Measurements from ENCODE around the gene TMEM220.
"Not testable (repeated sequence)": the region's sequence is repeated elsewhere in the genome, so short reads cannot be mapped to it uniquely, and the experiment has no call there.

The TMEM220 gene

GRCh38 chr17:10754861-10755591, 25.2 kb upstream of the TMEM220 start:
- DNase-seq = no peak

- DNase-seq = no peak
These were observed 24.3 kb upstream of the TMEM220 start for GRCh38 chr17:10754109-10754508.

GRCh38 chr17:10752696-10753095, 22.9 kb upstream of the TMEM220 start:
- no peak for DNase-seq

- no peak for DNase-seq
These were observed 21.7 kb upstream of the TMEM220 start for GRCh38 chr17:10751563-10751962.

- DNase-seq = no peak
These were observed 20.4 kb upstream of the TMEM220 start for GRCh38 chr17:10750210-10750609.

GRCh38 chr17:10748531-10749181, 18.8 kb upstream of the TMEM220 start:
- no peak for DNase-seq

GRCh38 chr17:10745231-10745630, 15.4 kb upstream of the TMEM220 start:
- DNase-seq = no peak

DNA sequence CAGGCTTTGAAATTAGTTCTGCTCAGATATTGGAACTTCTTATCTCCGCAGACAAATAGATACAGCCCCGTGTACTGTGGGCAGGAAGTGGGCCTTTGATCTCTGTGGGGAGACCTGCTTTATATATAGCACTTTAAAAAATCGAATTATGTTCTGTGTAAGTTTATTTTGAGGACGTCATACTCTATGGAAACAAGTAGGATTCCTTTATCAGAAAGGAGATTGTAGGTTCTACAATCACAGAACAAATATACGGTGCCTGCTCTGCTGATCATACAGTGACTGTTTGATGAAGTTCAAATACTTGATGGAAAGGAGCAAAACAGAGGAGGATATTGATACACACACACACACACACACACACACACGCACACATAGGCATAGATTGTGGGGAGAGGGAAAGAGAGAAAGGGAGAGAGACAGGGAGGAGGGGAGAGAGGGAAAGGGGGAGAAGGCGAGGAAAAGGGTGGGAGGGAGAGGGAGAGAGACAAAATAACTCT, 14.7 kb upstream of the TMEM220 start:
- DNase-seq = no peak

- DNase-seq = no peak
These were observed 13.6 kb upstream of the TMEM220 start for GRCh38 chr17:10743316-10744009.

- no peak for DNase-seq
These were observed 12.6 kb upstream of the TMEM220 start for GRCh38 chr17:10742431-10742830.

DNA sequence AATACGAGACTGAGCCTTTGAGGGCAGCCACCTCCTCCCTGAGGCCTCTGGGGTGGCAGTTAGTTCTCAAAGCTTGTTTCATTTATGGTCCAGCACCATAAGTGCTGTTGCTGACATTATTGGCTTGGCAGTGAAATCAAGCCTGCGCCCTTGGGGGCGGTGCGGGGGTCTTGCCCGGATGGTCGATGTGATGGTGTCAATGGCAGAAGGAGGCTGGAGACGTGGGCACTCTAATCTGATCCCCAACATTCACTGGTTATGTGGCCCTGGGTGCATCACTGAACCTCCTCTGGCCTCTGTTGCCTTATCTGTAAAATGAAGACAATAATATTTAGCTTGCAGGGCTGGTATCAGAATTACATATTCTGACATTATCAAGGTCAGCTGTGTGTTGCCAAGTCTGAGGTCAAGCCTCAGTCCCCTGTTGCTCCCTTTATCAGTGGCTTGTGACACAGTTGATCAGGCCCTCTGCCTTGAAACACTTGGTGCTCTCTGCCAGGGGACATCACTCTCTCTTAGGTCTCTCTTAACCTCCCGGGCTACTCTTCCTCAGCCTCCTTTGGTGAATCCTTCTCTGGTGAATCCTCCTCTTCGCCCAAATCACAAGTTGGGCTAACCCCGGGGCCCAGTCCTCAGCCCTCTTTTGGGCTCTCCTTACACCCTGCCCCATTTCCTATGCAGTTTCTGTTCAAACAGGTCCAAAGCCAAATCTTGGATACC, 11.8 kb upstream of the TMEM220 start:
- no peak for DNase-seq

DNA sequence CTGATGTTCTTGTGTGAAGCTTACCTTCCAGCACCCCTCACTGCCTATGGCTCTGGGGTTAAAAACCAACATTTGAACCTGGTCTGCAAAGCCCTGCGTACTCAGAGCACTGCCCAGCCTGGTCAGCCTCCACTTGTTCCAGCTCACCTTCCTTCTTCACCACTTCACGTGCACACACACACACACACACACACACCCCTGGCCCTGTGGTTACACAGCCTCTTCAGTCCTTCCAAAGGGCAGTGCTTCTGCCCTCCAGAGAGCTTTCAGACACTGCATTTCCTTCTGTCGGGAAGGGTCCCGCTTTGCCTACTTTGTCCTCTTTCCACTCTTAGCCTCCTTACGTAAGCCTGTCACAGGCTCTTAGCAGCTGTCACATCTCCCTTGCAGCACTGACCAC, 9.6 kb upstream of the TMEM220 start:
- no peak for DNase-seq

GRCh38 chr17:10738521-10739258, 8.9 kb upstream of the TMEM220 start:
- DNase-seq = no peak

GRCh38 chr17:10737736-10738135, 7.9 kb upstream of the TMEM220 start:
- no peak for DNase-seq

GRCh38 chr17:10737168-10737622, 7.4 kb upstream of the TMEM220 start:
- DNase-seq = peak; percentile 7

GRCh38 chr17:10735821-10736220, 6.0 kb upstream of the TMEM220 start:
- no peak for DNase-seq

GRCh38 chr17:10735251-10735650, 5.4 kb upstream of the TMEM220 start:
- no peak for DNase-seq

- DNase-seq = no peak
These were observed 3.8 kb upstream of the TMEM220 start for GRCh38 chr17:10733666-10734065.

- not testable (repeated sequence) for DNase-seq
These were observed 2.3 kb upstream of the TMEM220 start for GRCh38 chr17:10732121-10732520.

DNA sequence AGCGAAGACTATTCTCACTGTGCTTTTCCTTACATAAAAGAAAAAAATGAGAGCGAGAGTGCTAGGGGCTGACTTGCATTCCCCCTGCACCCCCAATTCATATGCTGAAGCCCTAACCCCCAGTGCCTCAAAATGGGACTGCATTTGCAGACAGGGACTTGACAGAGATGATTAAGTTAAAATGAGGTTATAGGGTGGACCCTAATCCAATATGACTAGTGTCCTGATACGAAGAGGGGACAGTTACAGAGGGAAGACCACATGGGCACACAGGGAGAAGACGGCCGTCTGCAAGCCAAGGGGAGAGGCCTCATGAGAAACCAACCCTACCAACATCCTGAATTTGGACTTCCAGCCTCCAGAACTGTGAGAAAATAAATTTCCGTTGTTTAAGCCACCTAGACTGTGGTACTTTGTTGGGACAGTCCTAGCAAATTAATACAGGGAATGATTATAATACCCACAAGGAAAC, 1.6 kb upstream of the TMEM220 start:
- DNase-seq = no peak

- not testable (repeated sequence) for DNase-seq
These were observed 424 bp upstream of the TMEM220 start for GRCh38 chr17:10730247-10730646.

GRCh38 chr17:10728331-10728892, 1.4 kb downstream of the TMEM220 start:
- DNase-seq = no peak

Measured in CD4-positive, alpha-beta T cell treated with Interferon gamma for 1 hour (primary cell).